ENCODE data around the gene MALAT1.

The MALAT1 gene

GRCh38 chr11:65526744-65527143 is 27.9 kb downstream of the MALAT1 start:
- Histone ChIP-seq H3K9me3 (no peaks in the 10 kb centered on the region), H3K27ac (no peak overlapping the region), H3K4me1 (ENCODE audit: control insufficient read depth in 1 of 2, insufficient read depth in 1 of 2, low read depth in 1 of 2, low read length in 1 of 2) (peaks cover 37% of the 10 kb centered on the region in 2 experiments), H3K27me3 (no peaks in the 10 kb centered on the region), H3K36me3 (peaks cover 47% of the 10 kb centered on the region), H3K4me3 (ENCODE audit: low read depth in 1 of 2, low read length in 1 of 2) (no peak overlapping the region)
- TF ChIP-seq CTCF (IDR thresholded peaks at IDR 0.05), result no peak

DNA sequence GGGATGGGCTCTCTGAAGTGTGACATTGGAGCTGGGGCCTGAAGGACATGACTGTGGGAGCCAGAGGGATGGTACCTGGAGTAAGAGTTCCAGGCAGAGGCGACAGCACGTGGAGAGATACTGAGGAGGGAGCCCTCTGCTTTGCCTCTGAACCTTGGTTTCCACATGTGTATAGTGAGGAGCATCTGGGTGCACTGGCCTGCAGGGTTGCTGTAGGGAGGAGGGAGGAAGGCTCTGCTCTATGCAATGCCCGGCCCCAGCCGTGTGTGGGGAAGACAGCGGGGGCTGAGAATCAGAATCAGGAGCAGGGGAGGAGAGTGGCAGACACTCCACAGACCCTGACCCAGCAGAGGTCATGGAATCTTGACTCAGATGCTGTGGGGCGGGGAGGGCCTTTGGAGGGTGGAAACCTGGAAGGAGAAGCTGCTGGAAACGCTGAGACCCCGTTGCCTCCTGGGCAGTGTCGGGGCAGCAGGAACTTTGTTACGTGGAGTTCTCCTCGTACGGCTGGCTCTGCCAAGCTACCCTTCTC is 30.0 kb downstream of the MALAT1 start:
- Histone ChIP-seq H3K9me3 (no peaks in the 10 kb centered on the region), H3K27ac (no peak overlapping the region), H3K36me3 (peaks cover 69% of the 10 kb centered on the region), H3K4me1 (ENCODE audit: control insufficient read depth in 1 of 2, insufficient read depth in 1 of 2, low read depth in 1 of 2, low read length in 1 of 2) (peaks cover 18% of the 10 kb centered on the region in 2 experiments), H3K27me3 (no peaks in the 10 kb centered on the region), H3K4me3 (ENCODE audit: low read depth in 1 of 2, low read length in 1 of 2) (no peak overlapping the region)
- no peak for TF ChIP-seq CTCF (IDR thresholded peaks at IDR 0.05)

GRCh38 chr11:65529475-65530156 is 30.8 kb downstream of the MALAT1 start:
- Histone ChIP-seq H3K27ac (no peak overlapping the region), H3K4me1 (ENCODE audit: control insufficient read depth in 1 of 2, insufficient read depth in 1 of 2, low read depth in 1 of 2, low read length in 1 of 2) (peaks cover 10 to 11% of the 10 kb centered on the region in 2 experiments), H3K36me3 (peaks cover 70% of the 10 kb centered on the region), H3K4me3 (ENCODE audit: low read depth in 1 of 2, low read length in 1 of 2) (no peak overlapping the region), H3K9me3 (no peaks in the 10 kb centered on the region), H3K27me3 (no peaks in the 10 kb centered on the region)
- TF ChIP-seq CTCF (IDR thresholded peaks at IDR 0.05), result no peak

DNA sequence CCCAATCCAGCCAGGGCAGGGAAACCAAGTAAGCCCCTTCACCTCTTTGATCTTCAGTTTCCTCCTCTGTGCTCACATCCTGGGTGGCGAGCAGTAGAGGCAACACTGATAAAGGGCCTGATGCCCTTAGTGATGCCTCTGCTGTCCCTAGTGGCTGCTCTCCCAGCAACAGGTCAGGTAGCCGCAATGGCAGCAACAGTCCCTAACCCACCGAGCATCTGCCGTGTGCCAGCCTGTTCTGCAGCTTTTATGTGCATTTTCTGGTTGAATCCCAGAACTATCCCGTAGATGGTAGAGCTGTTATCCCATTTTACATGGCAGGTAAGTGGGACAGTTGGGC is 31.3 kb downstream of the MALAT1 start:
- H3K27ac ChIP-seq, result no peak overlapping the region
- peaks cover 75% of the 10 kb centered on the region for H3K36me3 ChIP-seq
- H3K9me3 ChIP-seq, result no peaks in the 10 kb centered on the region
- H3K4me1 ChIP-seq (ENCODE audit: control insufficient read depth in 1 of 2, insufficient read depth in 1 of 2, low read depth in 1 of 2, low read length in 1 of 2), result peaks cover 10 to 11% of the 10 kb centered on the region in 2 experiments
- no peaks in the 10 kb centered on the region for H3K27me3 ChIP-seq
- peak; percentile 15 for TF ChIP-seq CTCF (IDR thresholded peaks at IDR 0.05)
- no peak overlapping the region for H3K4me3 ChIP-seq (ENCODE audit: low read depth in 1 of 2, low read length in 1 of 2)

DNA sequence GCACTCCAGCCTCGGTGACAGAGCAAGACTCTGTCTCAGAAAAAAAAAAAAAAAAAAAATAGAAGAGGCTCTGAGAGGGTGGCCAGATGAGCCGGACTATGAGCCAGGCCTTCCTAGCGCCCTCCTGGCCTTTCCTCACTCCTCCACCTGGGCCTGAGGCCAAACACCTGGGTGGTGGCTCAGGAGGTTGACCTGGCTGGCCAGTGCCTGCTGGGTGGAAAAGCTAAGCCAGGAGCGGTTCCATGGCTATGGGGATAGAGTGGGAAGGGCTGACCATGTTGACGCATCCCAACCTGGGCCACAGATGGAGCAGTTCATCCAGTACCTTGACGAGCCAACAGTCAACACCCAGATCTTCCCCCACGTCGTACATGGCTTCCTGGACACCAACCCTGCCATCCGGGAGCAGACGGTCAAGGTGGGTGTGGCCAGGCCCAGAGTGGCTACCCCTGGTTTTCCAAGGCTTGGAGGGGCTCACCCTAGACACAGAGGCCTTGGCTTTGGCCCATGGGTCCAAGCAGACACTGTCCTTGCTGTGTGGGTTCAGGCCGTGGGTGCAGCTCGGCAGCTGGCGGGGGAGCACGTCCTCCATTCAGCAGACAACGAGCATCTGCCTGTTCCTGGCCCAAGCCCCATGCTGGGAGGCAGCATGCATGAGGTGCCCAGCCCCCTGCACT is 33.7 kb downstream of the MALAT1 start:
- Histone ChIP-seq H3K9me3 (no peaks in the 10 kb centered on the region), H3K36me3 (peaks cover 85% of the 10 kb centered on the region), H3K4me3 (ENCODE audit: low read depth in 1 of 2, low read length in 1 of 2) (no peak overlapping the region), H3K27me3 (no peaks in the 10 kb centered on the region), H3K27ac (no peak overlapping the region), H3K4me1 (ENCODE audit: control insufficient read depth in 1 of 2, insufficient read depth in 1 of 2, low read depth in 1 of 2, low read length in 1 of 2) (no peaks in the 10 kb centered on the region)
- TF ChIP-seq CTCF (IDR thresholded peaks at IDR 0.05), result no peak

Measured in neutrophil (primary cell).